Dedifferentiated amniotic fluid mesenchymal stem cell (primary cell): ENCODE data around the gene ADORA2B.
"Not testable (repeated sequence)": the region's sequence is repeated elsewhere in the genome, so short reads cannot be mapped to it uniquely, and the experiment has no call there.

Experiments used
- DNase-seq: peaks from one replicate; pipeline ENCODE4 v3.0.0-alpha.2; 2016; ENCODE audit errors: extremely low spot score

Gene ADORA2B

DNA sequence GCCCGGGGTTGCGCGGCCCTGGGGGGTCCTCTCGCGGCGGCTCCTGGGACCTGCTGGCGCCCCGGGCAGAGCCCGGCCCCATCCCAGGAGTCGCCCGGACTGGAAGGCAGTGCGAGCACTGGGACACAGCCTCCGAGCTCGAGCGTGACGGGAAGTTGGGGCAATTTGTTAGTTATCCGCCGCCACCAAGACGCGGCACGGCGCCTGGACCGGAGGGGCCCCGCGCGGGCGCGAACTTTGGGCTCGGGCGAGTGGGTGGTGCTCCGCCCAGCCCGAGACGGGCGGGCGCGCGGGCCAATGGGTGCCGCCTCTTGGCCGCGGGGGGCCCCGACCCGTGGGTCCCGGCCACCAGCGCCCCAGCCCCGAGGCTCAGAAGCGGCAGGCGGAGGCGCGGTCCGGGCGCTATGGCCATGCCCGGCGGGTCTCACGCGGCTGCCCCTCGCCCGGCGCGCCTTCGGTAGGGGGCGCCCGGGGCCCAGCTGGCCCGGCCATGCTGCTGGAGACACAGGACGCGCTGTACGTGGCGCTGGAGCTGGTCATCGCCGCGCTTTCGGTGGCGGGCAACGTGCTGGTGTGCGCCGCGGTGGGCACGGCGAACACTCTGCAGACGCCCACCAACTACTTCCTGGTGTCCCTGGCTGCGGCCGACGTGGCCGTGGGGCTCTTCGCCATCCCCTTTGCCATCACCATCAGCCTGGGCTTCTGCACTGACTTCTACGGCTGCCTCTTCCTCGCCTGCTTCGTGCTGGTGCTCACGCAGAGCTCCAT is at the start of gene ADORA2B:
Gene ADORA2B (plus strand): TSS at position 372 of the 768 bp plus-strand sequence. CDS start 119 bp downstream, at position 491.
- DNase-seq, result peak; percentile 29

- no peak for DNase-seq
These were observed 48.7 kb upstream of the ADORA2B start for GRCh38 chr17:15896277-15896676.

GRCh38 chr17:15896834-15897233 is 48.1 kb upstream of the ADORA2B start:
- DNase-seq, result no peak

- DNase-seq, result not testable (repeated sequence)
These were observed 45.3 kb upstream of the ADORA2B start for GRCh38 chr17:15899596-15899995.

- no peak for DNase-seq
These were observed 44.1 kb upstream of the ADORA2B start for GRCh38 chr17:15900871-15901270.

GRCh38 chr17:15905236-15905635 is 39.7 kb upstream of the ADORA2B start:
- DNase-seq, result not testable (repeated sequence)

DNA sequence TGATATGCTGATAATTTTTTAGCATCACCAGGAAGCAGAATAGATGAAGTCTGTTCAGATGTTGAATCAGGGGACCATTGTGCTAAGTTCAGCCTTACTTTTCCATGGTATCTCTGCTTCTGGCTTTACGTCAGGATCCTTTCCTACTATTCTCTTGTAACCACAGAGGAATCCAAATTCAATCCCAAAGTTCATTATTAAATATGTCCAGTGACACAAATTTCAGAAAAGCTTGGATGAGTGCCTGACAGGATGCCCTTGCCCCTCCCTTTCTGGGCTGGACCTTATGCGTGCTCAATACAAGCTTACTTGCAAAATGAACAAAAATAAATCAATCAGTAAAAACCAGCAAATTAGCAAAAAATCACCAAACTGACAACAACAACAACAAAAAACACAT is 37.6 kb upstream of the ADORA2B start:
- no peak for DNase-seq

GRCh38 chr17:15908378-15908777 is 36.6 kb upstream of the ADORA2B start:
- DNase-seq, result no peak

GRCh38 chr17:15909481-15909991 is 35.4 kb upstream of the ADORA2B start:
- DNase-seq, result no peak

DNA sequence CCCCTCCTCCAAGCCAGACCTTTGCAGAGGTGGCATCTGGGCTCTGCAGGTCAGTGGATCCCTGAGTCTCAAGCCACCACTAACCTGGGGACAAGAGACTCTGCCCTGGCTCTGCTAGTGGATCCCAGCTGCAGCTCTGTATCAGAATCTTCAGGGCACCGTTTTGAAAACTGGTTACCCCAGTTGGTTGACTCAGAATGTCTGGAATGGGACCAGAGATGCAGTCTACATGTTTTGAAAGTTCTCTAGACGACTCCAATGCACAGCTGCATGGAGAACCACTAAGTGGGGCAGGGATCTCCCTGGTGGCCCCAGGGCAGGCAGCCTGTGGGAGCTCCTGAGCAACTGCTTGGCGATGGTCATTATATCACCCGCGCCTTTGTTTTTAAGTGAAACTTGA is 34.1 kb upstream of the ADORA2B start:
- DNase-seq, result no peak

GRCh38 chr17:15911701-15912100 is 33.2 kb upstream of the ADORA2B start:
- not testable (repeated sequence) for DNase-seq

DNA sequence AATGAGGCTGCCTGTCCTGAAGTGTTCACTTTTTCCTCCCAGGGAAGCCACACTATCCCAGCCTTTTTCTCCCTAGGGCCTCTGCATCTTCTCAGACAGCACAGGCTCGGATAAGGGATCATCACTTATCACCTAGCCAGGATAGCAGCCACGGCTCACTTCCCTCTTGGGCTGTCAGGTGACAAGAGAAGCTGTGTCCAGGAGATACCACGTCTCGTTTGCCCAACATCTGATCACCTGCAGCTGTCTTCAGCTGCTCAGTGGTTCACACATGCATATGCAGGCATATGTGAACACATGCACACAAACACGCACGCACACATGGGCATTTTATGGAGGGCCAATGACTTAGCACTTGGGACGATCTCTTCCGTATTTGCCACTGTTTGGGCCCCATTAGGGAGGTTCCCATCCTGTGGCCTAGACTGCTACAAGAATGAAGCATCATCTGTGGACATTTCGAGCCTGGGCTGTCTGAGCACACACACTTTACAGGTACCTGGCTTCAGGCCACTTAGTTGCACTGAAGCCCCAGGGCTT is 32.4 kb upstream of the ADORA2B start:
- no peak for DNase-seq

- DNase-seq, result no peak
These were observed 31.1 kb upstream of the ADORA2B start for GRCh38 chr17:15913826-15914225.

- DNase-seq, result no peak
These were observed 30.3 kb upstream of the ADORA2B start for GRCh38 chr17:15914400-15915170.

GRCh38 chr17:15915961-15916360 is 29.0 kb upstream of the ADORA2B start:
- no peak for DNase-seq

- no peak for DNase-seq
These were observed 27.9 kb upstream of the ADORA2B start for GRCh38 chr17:15917021-15917437.

GRCh38 chr17:15917438-15918027 is 27.4 kb upstream of the ADORA2B start:
- DNase-seq, result no peak

DNA sequence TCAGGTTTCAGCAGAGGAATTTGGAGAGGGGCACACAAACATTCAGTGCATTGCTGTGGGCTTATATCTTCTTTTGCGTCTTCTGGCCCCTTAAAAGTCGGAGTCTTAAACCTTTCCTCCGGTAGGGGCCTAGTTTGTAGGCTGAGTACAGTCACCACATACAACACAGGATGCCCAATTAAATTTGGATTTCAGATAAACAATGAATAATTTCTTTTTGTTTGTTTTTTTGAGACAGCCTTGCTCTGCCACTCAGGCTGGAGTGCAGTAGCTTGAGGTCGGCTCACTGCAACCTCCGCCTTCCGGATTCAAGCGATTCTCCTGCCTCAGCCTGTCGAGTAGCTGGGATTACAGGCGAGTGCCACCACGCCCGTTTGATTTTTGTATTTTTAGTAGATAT is 26.7 kb upstream of the ADORA2B start:
- no peak for DNase-seq

DNA sequence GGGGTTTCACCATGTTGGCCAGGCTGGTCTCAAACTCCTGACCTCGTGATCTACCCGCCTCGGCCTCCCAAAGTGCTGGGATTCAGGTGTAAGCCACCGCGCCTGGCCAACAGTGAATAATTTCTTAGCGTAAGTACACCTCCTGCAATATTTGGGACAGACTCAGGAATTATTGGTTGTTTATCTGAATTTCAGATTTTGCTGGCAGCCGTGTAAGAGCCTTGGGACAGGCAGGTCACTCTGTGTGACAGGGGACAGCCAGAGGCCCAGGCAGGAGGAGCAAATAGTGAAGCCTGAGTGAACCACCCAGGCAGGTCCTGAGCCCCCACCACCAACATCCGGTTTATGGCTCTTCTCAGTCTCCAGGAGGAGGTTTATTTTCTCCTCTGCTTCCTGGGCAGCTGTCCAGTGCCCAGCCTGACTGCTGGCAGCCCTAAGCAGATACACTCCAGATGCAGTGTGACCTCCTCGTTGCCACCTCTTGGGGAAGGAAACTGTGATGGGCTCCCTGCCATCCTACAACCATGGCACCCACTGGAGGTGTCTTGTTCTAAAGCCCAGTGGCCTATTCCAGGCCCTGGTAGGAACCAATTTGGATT is 26.2 kb upstream of the ADORA2B start:
- no peak for DNase-seq

- DNase-seq, result no peak
These were observed 25.5 kb upstream of the ADORA2B start for GRCh38 chr17:15919466-15919865.

DNA sequence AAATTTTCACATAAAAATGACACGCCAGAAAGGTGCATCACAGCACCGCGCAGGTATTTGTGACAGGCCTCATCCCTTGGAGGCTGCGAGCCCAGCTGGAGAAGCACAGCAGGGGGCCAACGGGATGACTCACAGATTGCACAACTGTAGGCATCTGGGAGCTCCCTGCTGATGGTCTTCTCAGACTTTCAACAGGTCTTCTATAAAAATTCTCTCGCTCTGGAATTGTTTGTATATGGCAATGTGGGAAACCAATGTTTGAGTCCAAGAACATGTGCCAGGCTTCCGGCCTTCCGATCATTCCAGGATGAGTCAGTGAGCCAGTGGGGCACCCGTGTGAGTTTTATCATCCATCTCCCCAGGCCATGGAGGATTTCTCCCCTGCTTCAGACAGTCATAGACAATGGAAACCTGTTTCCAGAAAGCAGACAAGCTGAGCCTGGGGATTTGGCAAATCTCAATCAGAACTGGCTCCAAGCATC is 24.1 kb upstream of the ADORA2B start:
- DNase-seq, result no peak

- no peak for DNase-seq
These were observed 23.3 kb upstream of the ADORA2B start for GRCh38 chr17:15921640-15922039.
